ENCODE results near the gene CXCL10.

DNA sequence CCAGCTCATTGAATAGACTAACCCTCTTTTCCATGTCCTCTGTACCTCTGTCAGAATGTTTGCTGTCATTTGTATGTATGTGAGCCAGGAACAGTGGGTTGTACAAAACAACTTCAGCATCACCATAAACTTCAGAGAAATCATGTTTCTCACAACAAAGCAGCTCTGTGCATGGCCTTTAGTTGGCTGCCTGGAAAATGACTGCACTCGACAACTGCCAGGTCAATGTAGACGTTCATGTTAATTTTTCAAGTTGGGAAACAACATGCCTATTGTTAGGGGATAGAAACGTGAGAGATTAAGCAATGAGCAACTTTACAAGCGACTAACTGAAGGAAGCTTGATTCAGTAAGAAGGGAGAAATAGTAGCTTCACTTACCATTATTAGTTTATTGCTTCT, 30.4 kb upstream of the CXCL10 start:
- no peak for TF ChIP-seq L3MBTL2 (IDR thresholded peaks at IDR 0.05)
- TF ChIP-seq, protein P1, sequence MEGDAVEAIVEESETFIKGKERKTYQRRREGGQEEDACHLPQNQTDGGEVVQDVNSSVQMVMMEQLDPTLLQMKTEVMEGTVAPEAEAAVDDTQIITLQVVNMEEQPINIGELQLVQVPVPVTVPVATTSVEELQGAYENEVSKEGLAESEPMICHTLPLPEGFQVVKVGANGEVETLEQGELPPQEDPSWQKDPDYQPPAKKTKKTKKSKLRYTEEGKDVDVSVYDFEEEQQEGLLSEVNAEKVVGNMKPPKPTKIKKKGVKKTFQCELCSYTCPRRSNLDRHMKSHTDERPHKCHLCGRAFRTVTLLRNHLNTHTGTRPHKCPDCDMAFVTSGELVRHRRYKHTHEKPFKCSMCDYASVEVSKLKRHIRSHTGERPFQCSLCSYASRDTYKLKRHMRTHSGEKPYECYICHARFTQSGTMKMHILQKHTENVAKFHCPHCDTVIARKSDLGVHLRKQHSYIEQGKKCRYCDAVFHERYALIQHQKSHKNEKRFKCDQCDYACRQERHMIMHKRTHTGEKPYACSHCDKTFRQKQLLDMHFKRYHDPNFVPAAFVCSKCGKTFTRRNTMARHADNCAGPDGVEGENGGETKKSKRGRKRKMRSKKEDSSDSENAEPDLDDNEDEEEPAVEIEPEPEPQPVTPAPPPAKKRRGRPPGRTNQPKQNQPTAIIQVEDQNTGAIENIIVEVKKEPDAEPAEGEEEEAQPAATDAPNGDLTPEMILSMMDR (IDR thresholded peaks at IDR 0.05 in 2 of 3, conservative IDR thresholded peaks at IDR 0.05 in 1 of 3; ENCODE audit: insufficient read depth in 2 of 3, low read depth in 1 of 3, low read length in 3 of 3) = no peak
- TF ChIP-seq, protein P2, sequence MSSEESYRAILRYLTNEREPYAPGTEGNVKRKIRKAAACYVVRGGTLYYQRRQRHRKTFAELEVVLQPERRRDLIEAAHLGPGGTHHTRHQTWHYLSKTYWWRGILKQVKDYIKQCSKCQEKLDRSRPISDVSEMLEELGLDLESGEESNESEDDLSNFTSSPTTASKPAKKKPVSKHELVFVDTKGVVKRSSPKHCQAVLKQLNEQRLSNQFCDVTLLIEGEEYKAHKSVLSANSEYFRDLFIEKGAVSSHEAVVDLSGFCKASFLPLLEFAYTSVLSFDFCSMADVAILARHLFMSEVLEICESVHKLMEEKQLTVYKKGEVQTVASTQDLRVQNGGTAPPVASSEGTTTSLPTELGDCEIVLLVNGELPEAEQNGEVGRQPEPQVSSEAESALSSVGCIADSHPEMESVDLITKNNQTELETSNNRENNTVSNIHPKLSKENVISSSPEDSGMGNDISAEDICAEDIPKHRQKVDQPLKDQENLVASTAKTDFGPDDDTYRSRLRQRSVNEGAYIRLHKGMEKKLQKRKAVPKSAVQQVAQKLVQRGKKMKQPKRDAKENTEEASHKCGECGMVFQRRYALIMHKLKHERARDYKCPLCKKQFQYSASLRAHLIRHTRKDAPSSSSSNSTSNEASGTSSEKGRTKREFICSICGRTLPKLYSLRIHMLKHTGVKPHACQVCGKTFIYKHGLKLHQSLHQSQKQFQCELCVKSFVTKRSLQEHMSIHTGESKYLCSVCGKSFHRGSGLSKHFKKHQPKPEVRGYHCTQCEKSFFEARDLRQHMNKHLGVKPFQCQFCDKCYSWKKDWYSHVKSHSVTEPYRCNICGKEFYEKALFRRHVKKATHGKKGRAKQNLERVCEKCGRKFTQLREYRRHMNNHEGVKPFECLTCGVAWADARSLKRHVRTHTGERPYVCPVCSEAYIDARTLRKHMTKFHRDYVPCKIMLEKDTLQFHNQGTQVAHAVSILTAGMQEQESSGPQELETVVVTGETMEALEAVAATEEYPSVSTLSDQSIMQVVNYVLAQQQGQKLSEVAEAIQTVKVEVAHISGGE (CRISPR knock-in tag; IDR thresholded peaks at IDR 0.05) = no peak

Measured in K562 (cell line).